ENCODE results near the gene PKP3.

Gene PKP3

GRCh38 chr11:439315-440064 is 45.5 kb downstream of the PKP3 start:
- Histone ChIP-seq H3K27me3 (ENCODE audit: insufficient read depth, poor library complexity, severe bottlenecking) (no peaks in the 10 kb centered on the region), H3K36me3 (ENCODE audit: low read depth) (no peaks in the 10 kb centered on the region), H3K27ac (ENCODE audit: poor library complexity, severe bottlenecking) (no peak overlapping the region), H3K9me3 (ENCODE audit: severe bottlenecking) (no peaks in the 10 kb centered on the region), H3K4me1 (ENCODE audit: insufficient read depth, poor library complexity, severe bottlenecking) (no peaks in the 10 kb centered on the region), H3K4me3 (ENCODE audit: severe bottlenecking) (no peak overlapping the region)
- ATAC-seq (ENCODE audit: low read depth) = no peak
- TF ChIP-seq, protein P1, sequence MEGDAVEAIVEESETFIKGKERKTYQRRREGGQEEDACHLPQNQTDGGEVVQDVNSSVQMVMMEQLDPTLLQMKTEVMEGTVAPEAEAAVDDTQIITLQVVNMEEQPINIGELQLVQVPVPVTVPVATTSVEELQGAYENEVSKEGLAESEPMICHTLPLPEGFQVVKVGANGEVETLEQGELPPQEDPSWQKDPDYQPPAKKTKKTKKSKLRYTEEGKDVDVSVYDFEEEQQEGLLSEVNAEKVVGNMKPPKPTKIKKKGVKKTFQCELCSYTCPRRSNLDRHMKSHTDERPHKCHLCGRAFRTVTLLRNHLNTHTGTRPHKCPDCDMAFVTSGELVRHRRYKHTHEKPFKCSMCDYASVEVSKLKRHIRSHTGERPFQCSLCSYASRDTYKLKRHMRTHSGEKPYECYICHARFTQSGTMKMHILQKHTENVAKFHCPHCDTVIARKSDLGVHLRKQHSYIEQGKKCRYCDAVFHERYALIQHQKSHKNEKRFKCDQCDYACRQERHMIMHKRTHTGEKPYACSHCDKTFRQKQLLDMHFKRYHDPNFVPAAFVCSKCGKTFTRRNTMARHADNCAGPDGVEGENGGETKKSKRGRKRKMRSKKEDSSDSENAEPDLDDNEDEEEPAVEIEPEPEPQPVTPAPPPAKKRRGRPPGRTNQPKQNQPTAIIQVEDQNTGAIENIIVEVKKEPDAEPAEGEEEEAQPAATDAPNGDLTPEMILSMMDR (IDR thresholded peaks at IDR 0.05; ENCODE audit: poor library complexity, severe bottlenecking) = no peak
- no peak for DNase-seq (ENCODE audit: low spot score)

DNA sequence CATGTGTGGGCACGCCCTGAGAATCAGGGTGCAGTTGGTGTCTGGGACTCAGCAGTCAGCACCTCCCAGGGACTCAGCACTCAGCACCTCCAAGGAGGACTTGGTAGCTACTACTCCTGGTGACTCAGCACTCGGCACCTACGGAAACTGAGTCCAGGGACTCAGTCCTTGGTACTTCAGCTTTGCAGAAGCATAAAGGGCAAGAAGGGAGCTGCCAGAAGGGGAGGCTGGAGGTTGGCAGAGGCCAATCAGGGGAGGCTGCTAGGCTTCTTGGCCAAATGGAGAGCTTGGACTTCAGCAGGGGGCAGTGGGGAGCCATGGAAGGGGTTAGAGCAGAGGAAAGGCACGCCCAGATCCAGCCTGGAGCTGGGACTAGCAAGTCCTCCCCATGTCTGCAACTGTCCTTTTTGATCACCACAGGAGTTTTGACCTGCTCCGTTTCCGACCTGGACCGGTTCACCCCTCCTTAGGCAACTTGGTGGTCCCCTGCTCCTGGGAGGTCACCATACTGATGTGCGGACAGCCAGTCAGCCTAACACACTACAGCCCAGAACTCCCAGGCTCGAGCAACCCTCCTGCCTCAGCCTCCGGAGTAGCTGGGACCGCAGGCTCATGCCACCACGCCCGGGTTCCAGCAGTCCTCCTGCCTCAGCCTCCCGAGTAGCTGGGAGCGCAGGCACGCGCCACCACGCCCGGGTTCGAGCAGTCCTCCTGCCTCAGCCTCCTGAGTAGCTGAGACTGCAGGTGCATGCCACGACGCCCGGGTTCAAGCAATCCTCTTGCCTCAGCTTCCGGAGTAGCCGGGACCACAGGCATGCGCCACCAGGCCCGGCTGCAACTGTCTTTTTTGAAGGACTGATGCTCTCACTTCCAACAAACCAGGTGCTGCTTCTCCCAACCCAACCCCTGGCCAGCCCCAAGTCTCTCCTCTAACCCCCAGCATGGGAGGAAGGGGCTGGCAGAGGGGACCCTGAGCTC is 46.3 kb downstream of the PKP3 start:
- ATAC-seq (ENCODE audit: low read depth) = no peak
- H3K4me3 ChIP-seq (ENCODE audit: severe bottlenecking) = peak overlapping the region; percentile 37
- no peaks in the 10 kb centered on the region for H3K4me1 ChIP-seq (ENCODE audit: insufficient read depth, poor library complexity, severe bottlenecking)
- DNase-seq (ENCODE audit: low spot score) = no peak
- TF ChIP-seq, protein P1 (IDR thresholded peaks at IDR 0.05; ENCODE audit: poor library complexity, severe bottlenecking) = no peak
- no peaks in the 10 kb centered on the region for H3K27me3 ChIP-seq (ENCODE audit: insufficient read depth, poor library complexity, severe bottlenecking)
- no peaks in the 10 kb centered on the region for H3K36me3 ChIP-seq (ENCODE audit: low read depth)
- no peaks in the 10 kb centered on the region for H3K9me3 ChIP-seq (ENCODE audit: severe bottlenecking)
- no peak overlapping the region for H3K27ac ChIP-seq (ENCODE audit: poor library complexity, severe bottlenecking)

DNA sequence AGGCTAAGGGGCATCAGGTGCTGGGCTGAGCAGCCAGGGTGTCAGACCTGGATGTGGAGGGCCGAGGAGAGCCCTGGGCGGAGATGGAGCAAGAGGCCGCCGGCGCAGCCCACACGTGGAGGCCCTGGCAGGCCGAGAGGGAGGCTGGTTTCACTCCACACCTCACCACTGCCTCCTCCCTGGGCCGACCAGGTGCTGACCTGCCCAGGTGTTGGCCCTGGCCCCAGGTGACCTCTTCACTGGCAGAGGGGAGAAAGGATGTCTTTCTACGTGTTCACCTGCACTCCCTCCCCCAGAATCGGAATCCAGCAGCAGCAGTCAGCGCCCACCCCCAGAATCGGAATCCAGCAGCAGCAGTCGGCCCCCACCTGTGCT is 47.0 kb downstream of the PKP3 start:
- DNase-seq (ENCODE audit: low spot score) = no peak
- peak overlapping the region; percentile 37 for H3K4me3 ChIP-seq (ENCODE audit: severe bottlenecking)

GRCh38 chr11:441418-442274 is 47.6 kb downstream of the PKP3 start, which contains the start of gene ANO9:
Gene ANO9 (minus strand): TSS chr11:442011. CDS start chr11:441926, 85 bp downstream.
- H3K27me3 ChIP-seq (ENCODE audit: insufficient read depth, poor library complexity, severe bottlenecking) = no peaks in the 10 kb centered on the region
- H3K27ac ChIP-seq (ENCODE audit: poor library complexity, severe bottlenecking) = peak within 1 kb of the TSS; percentile 33
- DNase-seq (ENCODE audit: low spot score) = peak; percentile 77
- H3K4me3 ChIP-seq (ENCODE audit: severe bottlenecking) = peak within 1 kb of the TSS; percentile 37
- TF ChIP-seq, protein P1 (IDR thresholded peaks at IDR 0.05; ENCODE audit: poor library complexity, severe bottlenecking) = no peak
- H3K9me3 ChIP-seq (ENCODE audit: severe bottlenecking) = no peaks in the 10 kb centered on the region
- H3K36me3 ChIP-seq (ENCODE audit: low read depth) = no peaks in the 10 kb centered on the region
- H3K4me1 ChIP-seq (ENCODE audit: insufficient read depth, poor library complexity, severe bottlenecking) = no peaks in the 10 kb centered on the region
- ATAC-seq (ENCODE audit: low read depth) = peak; percentile 83

More for the DNA sequence above, 47.0 kb downstream of the PKP3 start:
- Histone ChIP-seq H3K9me3 (ENCODE audit: severe bottlenecking) (no peaks in the 10 kb centered on the region), H3K4me1 (ENCODE audit: insufficient read depth, poor library complexity, severe bottlenecking) (no peaks in the 10 kb centered on the region), H3K36me3 (ENCODE audit: low read depth) (no peaks in the 10 kb centered on the region), H3K27ac (ENCODE audit: poor library complexity, severe bottlenecking) (peak overlapping the region; percentile 33), H3K27me3 (ENCODE audit: insufficient read depth, poor library complexity, severe bottlenecking) (no peaks in the 10 kb centered on the region)
- ATAC-seq (ENCODE audit: low read depth) = peak; percentile 16; the same call in 2 of the 3 replicates
- TF ChIP-seq, protein P1 (IDR thresholded peaks at IDR 0.05; ENCODE audit: poor library complexity, severe bottlenecking) = no peak

Measured in RWPE2 (cell line).